Subcutaneous abdominal adipose tissue (tissue), 5 donors: ENCODE data around the gene PAX7.

ENCODE experiments used
- H3K27ac ChIP-seq: one replicate; pipeline ENCODE4 v1.7.0; 2013; ENCODE audit warnings: low read depth, mild to moderate bottlenecking, inconsistent platforms, low read length, moderate library complexity
- H3K27me3 ChIP-seq, 5 donors: one replicate each; pipeline ENCODE4 v1.7.0; 2013; ENCODE audit warnings: low read length in 5 of 5, inconsistent platforms in 1 of 5; ENCODE audit not compliant: control insufficient read depth in 5 of 5, insufficient read depth in 4 of 5
- H3K36me3 ChIP-seq, 5 donors: one replicate each; pipeline ENCODE4 v1.7.0; 2013; ENCODE audit warnings: low read length in 5 of 5; ENCODE audit not compliant: control insufficient read depth in 5 of 5, insufficient read depth in 5 of 5
- H3K4me1 ChIP-seq, 5 donors: one replicate each; pipeline ENCODE4 v1.7.0; 2013; ENCODE audit warnings: low read length in 5 of 5, mild to moderate bottlenecking in 3 of 5, moderate library complexity in 1 of 5; ENCODE audit not compliant: control insufficient read depth in 5 of 5, insufficient read depth in 5 of 5
- H3K4me3 ChIP-seq, 5 donors: one replicate each; pipeline ENCODE4 v1.7.0; 2013; ENCODE audit warnings: low read length in 5 of 5, low read depth in 1 of 5
- H3K9ac ChIP-seq, 5 donors: one replicate each; pipeline ENCODE4 v1.7.0; 2013; ENCODE audit warnings: low read length in 5 of 5, mild to moderate bottlenecking in 4 of 5, moderate library complexity in 3 of 5
- H3K9me3 ChIP-seq, 5 donors: one replicate each; pipeline ENCODE4 v1.7.0; 2013; ENCODE audit warnings: low read length in 5 of 5; ENCODE audit not compliant: control insufficient read depth in 5 of 5
- donor health status: healthy.
- donor health status: healthy.
- donor health status: healthy.
- donor health status: healthy.
- donor health status: healthy.

Gene PAX7

DNA sequence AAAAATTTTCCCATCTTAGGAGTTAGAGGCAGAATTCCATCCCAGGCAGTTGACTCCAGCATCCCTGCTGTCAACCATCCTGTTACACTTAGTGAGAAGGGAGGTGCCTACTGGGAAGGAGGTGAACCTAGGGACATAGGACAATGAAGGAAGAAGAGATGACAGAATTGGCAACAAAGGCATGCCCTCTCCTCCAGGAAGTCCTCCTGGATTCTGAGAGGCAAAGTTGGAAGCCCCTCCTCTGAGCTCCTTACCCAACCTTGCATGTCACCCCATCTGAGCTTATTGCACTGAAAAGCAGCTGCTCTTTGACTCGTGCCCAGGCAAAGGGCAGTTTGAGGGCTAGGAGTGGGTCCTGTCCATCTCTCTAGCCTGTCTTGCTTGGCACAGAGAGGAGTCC, 66.9 kb downstream of the PAX7 start:
- Histone ChIP-seq H3K27me3 (peaks cover 39 to 61% (median 46%) of the 10 kb centered on the region in 5 donors), H3K4me3 (no peak overlapping the region)

DNA sequence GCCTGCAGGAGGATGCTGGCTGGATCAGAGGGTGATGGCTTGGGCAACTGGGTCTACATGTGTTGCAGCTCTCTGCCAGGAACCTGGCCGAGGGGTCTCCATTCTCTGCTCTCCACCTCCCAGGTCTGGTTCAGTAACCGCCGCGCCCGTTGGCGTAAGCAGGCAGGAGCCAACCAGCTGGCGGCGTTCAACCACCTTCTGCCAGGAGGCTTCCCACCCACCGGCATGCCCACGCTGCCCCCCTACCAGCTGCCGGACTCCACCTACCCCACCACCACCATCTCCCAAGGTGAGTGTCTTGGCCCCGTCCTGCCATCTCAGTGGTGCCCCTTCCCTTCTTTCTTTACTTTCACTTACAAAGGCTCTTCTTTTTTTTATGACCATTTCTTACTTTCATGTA, 69.9 kb downstream of the PAX7 start:
- no peaks in the 10 kb centered on the region for H3K9me3 ChIP-seq
- peaks cover 29 to 57% (median 44%) of the 10 kb centered on the region in 5 donors for H3K27me3 ChIP-seq
- H3K4me1 ChIP-seq, result no peaks in the 10 kb centered on the region
- H3K4me3 ChIP-seq, result no peak overlapping the region
- H3K36me3 ChIP-seq, result no peaks in the 10 kb centered on the region
- no peak overlapping the region for H3K27ac ChIP-seq
- H3K9ac ChIP-seq, result no peak overlapping the region

More for the DNA sequence above, 66.9 kb downstream of the PAX7 start:
- H3K4me1 ChIP-seq, result no peaks in the 10 kb centered on the region
- H3K36me3 ChIP-seq, result no peaks in the 10 kb centered on the region
- H3K9me3 ChIP-seq, result no peaks in the 10 kb centered on the region
- no peak overlapping the region for H3K9ac ChIP-seq
- no peak overlapping the region for H3K27ac ChIP-seq

DNA sequence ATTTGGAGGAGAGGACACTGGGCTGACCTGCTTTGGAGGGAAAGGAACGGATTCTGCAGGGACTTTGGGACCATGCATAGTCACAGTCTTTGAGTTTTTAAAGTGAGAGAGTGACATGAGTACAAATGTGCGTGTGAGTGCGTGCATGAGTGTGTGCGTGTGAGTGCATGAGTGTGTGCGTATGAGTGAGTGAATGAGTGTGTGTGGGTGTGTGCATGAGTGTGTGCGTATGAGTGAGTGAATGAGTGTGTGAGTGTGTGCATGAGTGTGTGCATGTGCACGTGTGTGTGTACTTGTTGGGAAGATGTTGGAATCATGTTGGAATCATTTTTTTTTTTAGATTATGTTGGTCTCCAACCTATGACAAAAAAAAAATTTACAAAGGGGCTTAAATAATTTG, 70.5 kb downstream of the PAX7 start:
- H3K4me1 ChIP-seq, result no peaks in the 10 kb centered on the region
- no peak overlapping the region for H3K4me3 ChIP-seq
- H3K27ac ChIP-seq, result no peak overlapping the region
- H3K9me3 ChIP-seq, result no peaks in the 10 kb centered on the region
- H3K9ac ChIP-seq, result no peak overlapping the region
- H3K36me3 ChIP-seq, result no peaks in the 10 kb centered on the region
- H3K27me3 ChIP-seq, result peaks cover 32 to 55% (median 48%) of the 10 kb centered on the region in 5 donors

DNA sequence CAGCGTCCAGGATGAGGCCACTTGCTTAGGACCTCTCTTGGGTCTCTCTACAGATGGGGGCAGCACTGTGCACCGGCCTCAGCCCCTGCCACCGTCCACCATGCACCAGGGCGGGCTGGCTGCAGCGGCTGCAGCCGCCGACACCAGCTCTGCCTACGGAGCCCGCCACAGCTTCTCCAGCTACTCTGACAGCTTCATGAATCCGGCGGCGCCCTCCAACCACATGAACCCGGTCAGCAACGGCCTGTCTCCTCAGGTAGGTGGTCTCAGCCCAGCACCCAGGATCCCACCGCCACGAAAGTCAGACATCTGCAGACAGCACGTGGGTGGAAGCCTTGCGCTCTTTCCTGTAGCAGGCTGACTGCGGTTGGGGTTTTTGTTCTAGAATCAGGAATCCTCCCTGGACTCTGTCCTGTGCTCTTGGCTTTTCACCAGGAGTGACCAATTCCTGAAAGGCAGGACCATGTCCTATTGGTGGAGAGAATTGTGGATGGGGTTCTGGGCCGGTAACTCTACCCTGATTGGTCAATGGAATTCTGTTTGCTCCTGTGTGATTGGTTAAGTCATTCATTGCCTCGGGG, 72.5 kb downstream of the PAX7 start:
- Histone ChIP-seq H3K27ac (no peak overlapping the region), H3K4me1 (no peaks in the 10 kb centered on the region), H3K27me3 (peaks cover 26 to 53% (median 47%) of the 10 kb centered on the region in 5 donors), H3K9ac (no peak overlapping the region), H3K36me3 (no peaks in the 10 kb centered on the region), H3K9me3 (no peaks in the 10 kb centered on the region), H3K4me3 (no peak overlapping the region)

DNA sequence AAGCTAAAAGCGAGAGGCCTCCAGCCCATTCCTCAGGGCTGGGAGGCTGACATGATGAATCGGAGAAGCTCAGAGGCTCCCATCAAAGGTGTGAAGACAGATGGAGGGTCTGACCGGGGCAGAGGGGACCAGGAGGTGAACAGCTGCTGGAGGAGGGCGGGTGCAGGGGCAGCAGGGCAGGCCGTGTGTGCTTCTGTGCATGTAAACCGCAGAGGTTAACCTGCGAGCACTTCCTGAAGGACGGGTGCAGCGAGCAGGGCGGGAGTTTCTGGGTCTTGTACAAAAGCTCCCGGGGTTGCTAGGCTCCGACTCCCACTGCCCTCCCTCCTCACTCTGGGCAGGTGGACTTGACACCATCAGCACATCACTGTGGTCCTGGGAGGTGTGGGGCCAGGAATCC, 75.2 kb downstream of the PAX7 start:
- H3K27ac ChIP-seq, result no peak overlapping the region
- no peak overlapping the region for H3K4me3 ChIP-seq
- peaks cover 23 to 54% (median 42%) of the 10 kb centered on the region in 5 donors for H3K27me3 ChIP-seq

DNA sequence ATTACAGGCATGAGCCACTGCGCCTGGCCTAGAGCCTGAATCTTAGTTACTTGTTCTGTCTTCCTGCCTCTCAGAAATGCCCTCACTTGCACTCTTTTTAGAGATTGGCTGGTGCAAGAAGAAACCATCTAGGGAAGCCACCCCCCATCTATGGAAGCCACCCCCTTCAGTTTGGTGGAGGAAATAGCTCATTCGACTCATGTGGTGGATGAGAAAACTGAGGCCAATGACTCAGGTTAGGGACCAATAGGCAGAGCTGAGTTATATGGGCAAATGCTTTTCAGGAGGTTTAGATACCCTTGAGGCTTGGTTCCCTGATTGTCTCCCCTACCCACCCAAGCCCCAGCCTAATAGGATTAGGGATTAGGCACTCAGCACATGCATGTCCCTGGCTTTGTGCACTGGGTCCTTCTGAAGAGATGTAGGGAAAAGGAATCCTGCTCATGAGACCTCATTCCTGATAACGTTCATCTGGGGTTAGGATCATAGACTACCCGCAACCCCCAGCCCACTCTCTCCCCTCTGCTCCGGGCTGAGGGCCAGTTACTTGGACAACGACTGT, 77.1 kb downstream of the PAX7 start:
- no peak overlapping the region for H3K27ac ChIP-seq
- no peaks in the 10 kb centered on the region for H3K4me1 ChIP-seq
- no peaks in the 10 kb centered on the region for H3K9me3 ChIP-seq
- H3K9ac ChIP-seq, result no peak overlapping the region
- no peak overlapping the region for H3K4me3 ChIP-seq
- no peaks in the 10 kb centered on the region for H3K36me3 ChIP-seq
- H3K27me3 ChIP-seq, result peaks cover 18 to 59% (median 43%) of the 10 kb centered on the region in 5 donors

More for the DNA sequence above, 75.2 kb downstream of the PAX7 start:
- H3K9ac ChIP-seq, result no peak overlapping the region
- H3K36me3 ChIP-seq, result no peaks in the 10 kb centered on the region
- H3K9me3 ChIP-seq, result no peaks in the 10 kb centered on the region
- no peaks in the 10 kb centered on the region for H3K4me1 ChIP-seq

DNA sequence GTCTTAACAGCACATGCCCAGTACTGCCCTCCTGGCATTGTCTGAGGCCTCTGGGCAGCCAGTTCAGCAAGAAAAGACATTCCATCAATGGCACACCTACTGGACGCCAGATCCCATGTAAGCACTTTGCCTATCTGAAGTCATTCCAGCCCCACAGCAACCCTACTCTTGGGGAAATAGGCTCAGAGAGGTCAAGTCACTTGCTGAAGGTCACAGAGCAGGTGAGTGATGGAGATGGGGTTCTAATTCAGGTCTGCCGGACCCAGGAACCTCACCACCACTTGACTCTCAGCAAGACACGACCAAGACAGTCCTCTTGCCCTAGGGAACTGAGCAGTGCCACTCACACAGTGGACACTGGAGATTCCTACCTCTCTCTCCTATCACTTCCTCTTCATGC, 79.4 kb downstream of the PAX7 start:
- Histone ChIP-seq H3K9ac (no peak overlapping the region), H3K27me3 (peaks cover 14 to 45% (median 35%) of the 10 kb centered on the region in 5 donors), H3K9me3 (no peaks in the 10 kb centered on the region), H3K4me1 (no peaks in the 10 kb centered on the region), H3K27ac (no peak overlapping the region), H3K4me3 (no peak overlapping the region), H3K36me3 (no peaks in the 10 kb centered on the region)

GRCh38 chr1:18711003-18711402, 80.4 kb downstream of the PAX7 start:
- Histone ChIP-seq H3K27ac (no peak overlapping the region), H3K4me1 (no peaks in the 10 kb centered on the region), H3K9me3 (no peaks in the 10 kb centered on the region), H3K27me3 (peaks cover 19 to 42% (median 39%) of the 10 kb centered on the region in 5 donors), H3K36me3 (no peaks in the 10 kb centered on the region), H3K4me3 (no peak overlapping the region), H3K9ac (no peak overlapping the region)

DNA sequence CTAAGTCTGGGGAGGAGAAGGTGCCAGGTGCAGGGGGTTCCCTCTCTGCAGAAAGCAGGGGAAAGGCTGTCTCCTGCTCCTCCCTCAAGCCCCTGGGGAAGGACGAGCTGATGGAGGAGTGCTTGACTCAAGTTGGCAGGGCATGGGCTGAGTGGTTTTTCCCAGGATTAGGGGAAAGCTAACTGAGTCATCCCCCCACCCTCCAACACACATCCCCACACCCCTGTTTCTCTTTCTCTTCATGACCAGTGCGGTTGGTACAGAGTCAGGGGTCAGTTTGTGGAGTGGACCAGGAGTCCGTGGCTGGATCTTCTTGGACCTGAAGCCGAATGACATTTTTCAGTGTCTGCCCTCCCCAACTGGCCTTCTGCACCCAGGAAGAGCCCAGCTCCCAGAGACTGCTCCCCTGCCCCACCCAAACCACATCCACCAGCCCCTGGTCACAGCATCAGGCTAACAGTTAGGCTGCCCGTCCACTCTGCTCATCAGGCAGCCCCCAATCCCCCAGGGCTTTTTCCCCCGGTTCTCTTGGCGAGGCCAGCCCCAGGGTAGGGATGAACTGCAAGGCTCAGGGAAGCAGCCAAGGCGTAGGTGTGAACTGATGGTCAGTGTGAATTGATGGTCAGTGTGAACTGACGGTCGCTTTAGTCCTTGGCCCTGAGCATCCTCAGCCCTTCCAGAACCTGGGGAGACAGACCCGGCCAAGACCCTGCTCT, 81.0 kb downstream of the PAX7 start:
- Histone ChIP-seq H3K27me3 (peaks cover 17 to 47% (median 42%) of the 10 kb centered on the region in 5 donors), H3K4me3 (no peak overlapping the region)

GRCh38 chr1:18712252-18712600, 81.6 kb downstream of the PAX7 start:
- Histone ChIP-seq H3K4me3 (no peak overlapping the region), H3K27me3 (peaks cover 19 to 50% (median 45%) of the 10 kb centered on the region in 5 donors), H3K9me3 (no peaks in the 10 kb centered on the region), H3K36me3 (no peaks in the 10 kb centered on the region), H3K27ac (no peak overlapping the region), H3K4me1 (no peaks in the 10 kb centered on the region), H3K9ac (no peak overlapping the region)

More for the DNA sequence above, 81.0 kb downstream of the PAX7 start:
- Histone ChIP-seq H3K4me1 (no peaks in the 10 kb centered on the region), H3K27ac (no peak overlapping the region), H3K36me3 (no peaks in the 10 kb centered on the region), H3K9ac (no peak overlapping the region), H3K9me3 (no peaks in the 10 kb centered on the region)
